NOMO-1 (cell line): Measurements from ENCODE around the gene CARD11.
"Not testable (repeated sequence)": the region's sequence is repeated elsewhere in the genome, so short reads cannot be mapped to it uniquely, and the experiment has no call there.

ENCODE experiments used
- DNase-seq, 2 experiments: peaks; one replicate each; lab custom pipeline; 2025; ENCODE audit not compliant: unreplicated experiment in 2 of 2; lab: John Stamatoyannopoulos, UW

The CARD11 gene

GRCh38 chr7:2967253-2967652 is 76.4 kb downstream of the CARD11 start:
- no peak for DNase-seq

- DNase-seq, result no peak
Observed at GRCh38 chr7:2966466-2967078, 77.1 kb downstream of the CARD11 start.

GRCh38 chr7:2965745-2966270 is 77.9 kb downstream of the CARD11 start:
- DNase-seq, result no peak

GRCh38 chr7:2965301-2965700 is 78.4 kb downstream of the CARD11 start:
- DNase-seq, result no peak

- DNase-seq, result no peak
Observed at GRCh38 chr7:2964208-2964607, 79.5 kb downstream of the CARD11 start.

GRCh38 chr7:2962865-2963264 is 80.8 kb downstream of the CARD11 start:
- peak in 1 of 2 experiments; percentile 24 for DNase-seq

- DNase-seq, result no peak
Observed at GRCh38 chr7:2959828-2960599, 83.7 kb downstream of the CARD11 start.

- no peak for DNase-seq
Observed at GRCh38 chr7:2959103-2959680, 84.5 kb downstream of the CARD11 start.

GRCh38 chr7:2958416-2959102 is 85.1 kb downstream of the CARD11 start:
- DNase-seq, result no peak

GRCh38 chr7:2957369-2957727 is 86.3 kb downstream of the CARD11 start:
- DNase-seq, result not testable (repeated sequence)

- peak; percentile 42 to 47 for DNase-seq
Observed at GRCh38 chr7:2956526-2957368, 86.9 kb downstream of the CARD11 start.

GRCh38 chr7:2956076-2956475 is 87.6 kb downstream of the CARD11 start:
- DNase-seq, result no peak

GRCh38 chr7:2955269-2955668 is 88.4 kb downstream of the CARD11 start:
- DNase-seq, result no peak

GRCh38 chr7:2954433-2954853 is 89.2 kb downstream of the CARD11 start:
- DNase-seq, result no peak

GRCh38 chr7:2953588-2954407 is 89.9 kb downstream of the CARD11 start:
- no peak for DNase-seq

GRCh38 chr7:2953099-2953498 is 90.6 kb downstream of the CARD11 start:
- no peak for DNase-seq

GRCh38 chr7:2952316-2952715 is 91.4 kb downstream of the CARD11 start:
- DNase-seq, result no peak

GRCh38 chr7:2950578-2950977 is 93.1 kb downstream of the CARD11 start:
- DNase-seq, result peak; percentile 28 to 65

- DNase-seq, result no peak
Observed at GRCh38 chr7:2948749-2949148, 94.9 kb downstream of the CARD11 start.
